K562 (cell line): Measurements from ENCODE around the gene CACNA1I. TPM values are rescaled to one million over a fixed set of nuclear protein-coding genes. Genes with fewer than 3 reads are reported as not detected.

Source experiments
- ATAC-seq: fragments of 200-7000 bp; cut with Tn5 transposase; 3 replicates; pipeline ENCODE4 v1.9.1; 2020; ENCODE audit warnings: moderate library complexity
- BruUV-seq: library from RNA; stranded (reverse); fragments of 400-500 nt; replicated peaks from 2 replicates; lab custom pipeline; 2021; lab: Mats Ljungman, UMichigan
- CTCF ChIA-PET: fragments of 300-600 bp; formaldehyde crosslinking; extraction: SDS; loops from one replicate; lab custom pipeline; 2021; ENCODE audit warnings: low intra/inter-chr PET ratio; lab: Yijun Ruan, JAX
- POLR2A ChIA-PET: fragments of 300-600, 350-650 bp; sonication (Branson Sonifier 250); formaldehyde crosslinking; extraction: SDS; loops from one replicate; lab custom pipeline; 2021; ENCODE audit warnings: antibody characterized with exemption, inconsistent platforms; lab: Yijun Ruan, JAX
- DNase-seq, 4 experiments: peaks; one replicate each; pipeline versions ENCODE4 v3.0.0 to v3.0.0-alpha.2; 2011 to 2018; ENCODE audit warnings: low spot score in 3 of 4, mixed read lengths in 3 of 4; ENCODE audit errors: extremely low read depth in 1 of 4
- FAIRE-seq: peaks from 2 replicates; lab custom pipeline; 2011; peaks lifted over from hg19 to GRCh38; lab: Jason Lieb, UNC
- H2AFZ ChIP-seq: 2 replicates; pipeline ENCODE4 v1.6.0; 2011; ENCODE audit warnings: low read depth, low read length, control low read depth, inconsistent platforms
- H3K27ac ChIP-seq: fragments of 200-600 bp; 3 replicates; pipeline ENCODE4 v1.8.0; 2011; ENCODE audit warnings: low read depth, mild to moderate bottlenecking, control low read depth, inconsistent platforms, low read length, moderate library complexity, mixed read lengths; ENCODE audit errors: extremely low read depth
- H3K27me3 ChIP-seq, 2 experiments: fragments of 300-600 bp in 1 of 2; 2 replicates in 1 of 2; 3 replicates in 1 of 2; pipeline versions ENCODE4 v1.6.0 to v1.8.0; 2011; ENCODE audit warnings: inconsistent platforms in 2 of 2, low read length in 2 of 2, mild to moderate bottlenecking in 1 of 2, mixed read lengths in 1 of 2, moderate library complexity in 1 of 2; ENCODE audit not compliant: control insufficient read depth in 2 of 2, insufficient read depth in 2 of 2
- H3K36me3 ChIP-seq: fragments of 300-600 bp; 3 replicates; pipeline ENCODE4 v1.8.0; 2011; ENCODE audit warnings: mild to moderate bottlenecking, low read length, inconsistent platforms; ENCODE audit not compliant: control insufficient read depth, insufficient read depth
- H3K4me1 ChIP-seq, 2 experiments: fragments of 200-600 bp in 1 of 2; replicated peaks in 1 of 2; 2 replicates in 1 of 2; 3 replicates in 1 of 2; pipeline versions ENCODE4 v1.5.1 to v1.8.0; 2011; ENCODE audit warnings: inconsistent platforms in 2 of 2, low read length in 2 of 2, mild to moderate bottlenecking in 1 of 2, mixed read lengths in 1 of 2, moderate library complexity in 1 of 2; ENCODE audit not compliant: control insufficient read depth in 2 of 2, insufficient read depth in 2 of 2
- H3K4me2 ChIP-seq: 2 replicates; pipeline ENCODE4 v1.6.1; 2011; ENCODE audit warnings: low read length, control low read depth, inconsistent platforms, mixed read lengths; ENCODE audit not compliant: insufficient read depth
- H3K4me3 ChIP-seq: fragments of 200-600 bp; sonication (generic), shearing (Covaris generic); 2 replicates; pipeline ENCODE4 v1.5.1; 2016; ENCODE audit warnings: control low read depth, inconsistent platforms
- H3K79me2 ChIP-seq: fragments of 200-600 bp; 3 replicates; pipeline ENCODE4 v1.8.0; 2011; ENCODE audit warnings: low read length, inconsistent platforms; ENCODE audit not compliant: control insufficient read depth, insufficient read depth
- H3K9ac ChIP-seq, 2 experiments: 2 replicates each; pipeline versions ENCODE4 v1.6.0 to v1.6.1; 2011; ENCODE audit warnings: low read depth in 2 of 2, low read length in 2 of 2, control low read depth in 1 of 2, inconsistent platforms in 1 of 2, mild to moderate bottlenecking in 1 of 2, mixed read lengths in 1 of 2; ENCODE audit not compliant: insufficient read depth in 1 of 2
- H3K9me1 ChIP-seq: one replicate; pipeline ENCODE4 v1.6.0; 2011; ENCODE audit warnings: inconsistent platforms, mild to moderate bottlenecking, low read length, moderate library complexity; ENCODE audit not compliant: control insufficient read depth, insufficient read depth
- H3K9me3 ChIP-seq: replicated peaks from 2 replicates; pipeline ENCODE4 v1.5.1; 2011; ENCODE audit warnings: low read depth, low read length, inconsistent platforms; ENCODE audit not compliant: control insufficient read depth, insufficient read depth
- H4K20me1 ChIP-seq: replicated peaks from 2 replicates; pipeline ENCODE4 v1.6.1; 2011; ENCODE audit warnings: low read length, inconsistent platforms, mixed read lengths; ENCODE audit not compliant: control insufficient read depth, insufficient read depth
- ARID4B ChIP-seq: sonication (generic); formaldehyde crosslinking; IDR thresholded peaks from 2 replicates; pipeline ENCODE4 v1.8.0; 2022; ENCODE audit warnings: mild to moderate bottlenecking, missing genetic modification reagents
- CREB1 ChIP-seq, 2 experiments: sonication (generic) in 1 of 2; formaldehyde crosslinking in 1 of 2; IDR thresholded peaks; 2 replicates each; pipeline versions ENCODE4 v1.6.1 to v1.8.0; 2012 to 2022; ENCODE audit warnings: inconsistent platforms in 1 of 2, mild to moderate bottlenecking in 1 of 2, missing genetic modification reagents in 1 of 2, moderate library complexity in 1 of 2
- ETV1 ChIP-seq: fragments of 450-650 bp; conservative IDR thresholded peaks from 2 replicates; pipeline ENCODE4 v1.6.1; 2016; ENCODE audit warnings: missing genetic modification characterization, control low read depth, low read depth, missing compliant biosample characterization
- EZH2 ChIP-seq: IDR thresholded peaks from 2 replicates; pipeline ENCODE4 v1.6.1; 2012; ENCODE audit warnings: low read depth, mild to moderate bottlenecking, inconsistent platforms, low read length, borderline replicate concordance
- FOXP1 ChIP-seq: sonication (generic); formaldehyde crosslinking; IDR thresholded peaks from 2 replicates; pipeline ENCODE4 v1.8.0; 2022; ENCODE audit warnings: mild to moderate bottlenecking, missing genetic modification reagents
- RCOR1 ChIP-seq, 2 experiments: IDR thresholded peaks; 2 replicates each; pipeline ENCODE4 v1.6.1; 2012; ENCODE audit warnings: low read depth in 2 of 2, low read length in 2 of 2, borderline replicate concordance in 1 of 2, improper control_type of control experiment in 1 of 2
- TGIF2 ChIP-seq: sonication (generic); formaldehyde crosslinking; IDR thresholded peaks from 2 replicates; pipeline ENCODE4 v1.8.1; 2022; ENCODE audit warnings: mild to moderate bottlenecking, missing genetic modification reagents, moderate library complexity
- XRCC5 ChIP-seq: fragments of 200-400 bp; formaldehyde crosslinking; IDR thresholded peaks from 2 replicates; pipeline ENCODE4 v1.6.1; 2017; ENCODE audit warnings: low read depth, mild to moderate bottlenecking, low read length
- ZNF197 ChIP-seq: fragments of 200-800 bp; sonication (Bioruptor generic); IDR thresholded peaks from 2 replicates; pipeline ENCODE4 v1.6.1; 2016; ENCODE audit warnings: low read depth, missing genetic modification characterization, missing compliant biosample characterization
- ZNF592 ChIP-seq: fragments of 450-650 bp; IDR thresholded peaks from 2 replicates; pipeline ENCODE4 v1.6.1; 2017; ENCODE audit warnings: antibody characterized with exemption, mild to moderate bottlenecking
- WGBS: fragments of 100-300 bp; shearing (Covaris generic); methylation state at CpG from one replicate; pipeline ENCODE4 v1.1.6; 2016; ENCODE audit warnings: low coverage, mixed read lengths; ENCODE audit not compliant: insufficient coverage; ENCODE audit errors: missing lambda C conversion rate; 5-methylcytosine and 5-hydroxymethylcytosine counted together
- in situ Hi-C: fragments of 300-500 bp; cut with MboI; formaldehyde crosslinking; loops from 4 replicates; pipeline ENCODE4 v1.15.0; 2018; ENCODE audit warnings: inconsistent platforms, mixed read lengths
- intact Hi-C: fragments of 100-400 bp; cut with micrococcal nuclease; formaldehyde crosslinking; loops from 2 replicates; pipeline ENCODE4 v1.14.2; 2022
- polyA plus RNA-seq, 8 experiments: library from polyadenylated mRNA; depleted of rRNA in 4 of 8; stranded (reverse) in 5 of 8; unstranded in 3 of 8; fragments of >200 nt; fragmentation: Nextera tagmentation in 2 of 8; fragmentation: Illumina TruSeq in 1 of 8; extraction: Ambion mirVana in 2 of 8; extraction: Trizol in 1 of 8; gene quantifications; 2 replicates each; pipeline versions ENCODE4 v1.2.1 to v1.2.3, GENCODE V29; 2011 to 2014; ENCODE audit warnings: inconsistent platforms in 1 of 8, missing spikeins in 1 of 8
- total RNA-seq, 7 experiments: library from RNA; depleted of rRNA in 6 of 7; stranded (reverse); fragments of >200 nt in 6 of 7; fragmentation: Illumina TruSeq in 2 of 7; extraction: Trizol in 2 of 7; gene quantifications; 2 replicates each; pipeline versions ENCODE4 v1.2.1 to v1.2.3, GENCODE V29; 2011 to 2021; ENCODE audit warnings: low replicate concordance in 1 of 7

CACNA1I gene
- total and polyA plus RNA-seq, 9 of the 15 experiments (the other 6 are each of a cell fraction or from before 2014, with no cell fraction given) = 0.01 to 0.79 (median 0.32) TPM; not detected in 1

- H3K36me3 ChIP-seq = no peaks in the 10 kb centered on the region
- H2AFZ ChIP-seq = no peak overlapping the region
- H3K4me2 ChIP-seq = no peak overlapping the region
- H3K27me3 ChIP-seq = peaks cover 0 to 29% of the 10 kb centered on the region in 2 experiments; a peak in 3 of 5 replicates
- peaks cover 0 to 6% of the 10 kb centered on the region in 2 experiments; a peak in 1 of 5 replicates for H3K4me1 ChIP-seq
- no peaks in the 10 kb centered on the region for H3K9me3 ChIP-seq
- H3K4me3 ChIP-seq = no peak overlapping the region
- intact Hi-C loops = loop anchor here (10.0 kb wide), 1 partner anchor 799 kb away; the partner anchor contains the start of gene ADSL
- FAIRE-seq = peak; percentile 68
- POLR2A ChIA-PET = no interaction called here
- no peak overlapping the region for H3K27ac ChIP-seq
- H4K20me1 ChIP-seq = no peaks in the 10 kb centered on the region
- ATAC-seq = peak; percentile 81
- no peak overlapping the region for H3K9ac ChIP-seq
- BruUV-seq = no TSS peak
- CTCF ChIA-PET = no interaction called here
- no peaks in the 10 kb centered on the region for H3K9me1 ChIP-seq
- WGBS = 10% methylated on average over 36 of the region's 39 CpGs
- H3K79me2 ChIP-seq = no peaks in the 10 kb centered on the region
- in situ Hi-C loops = no loop called here
- peak; percentile 49 to 66 (median 62) for DNase-seq
- TF ChIP-seq XRCC5 (0 out of 2 replicates have a peak, but pooled peaks have one; percentile 17), ZNF592 (no peak), FOXP1 (CRISPR knock-in tag) (peak; percentile 25; the same call in 1 of the 2 replicates), EZH2 (no peak), ARID4B (no peak; the same call in 1 of the 2 replicates), TGIF2 (CRISPR knock-in tag) (peak; percentile 82), ZNF197 (CRISPR knock-in tag) (peak; percentile 66; the same call in 1 of the 2 replicates), ETV1 (tag) (peak; percentile 24; the same call in 1 of the 2 replicates), CREB1 (IDR thresholded peaks at IDR 0.05) (no peak), CREB1 (CRISPR knock-in tag; IDR thresholded peaks at IDR 0.05) (peak; percentile 41; the same call in 1 of the 2 replicates), RCOR1 (IDR thresholded peaks at IDR 0.05; ENCODE audit: borderline replicate concordance in 1 of 2, low read depth in 2 of 2, low read length in 2 of 2) (peak in 1 of 2 experiments; percentile 36; a peak in 1 of 4 replicates)
Measured at GRCh38 chr22:39545386-39546365, 24.9 kb upstream of the CACNA1I start.
